Amniotic epithelial cell (primary cell): ENCODE measurements around the gene HLA-DOB.

ENCODE experiments used
- DNase-seq: peaks from one replicate; pipeline ENCODE4 v3.0.0-alpha.2; 2010; ENCODE audit warnings: low read depth

The HLA-DOB gene

DNA sequence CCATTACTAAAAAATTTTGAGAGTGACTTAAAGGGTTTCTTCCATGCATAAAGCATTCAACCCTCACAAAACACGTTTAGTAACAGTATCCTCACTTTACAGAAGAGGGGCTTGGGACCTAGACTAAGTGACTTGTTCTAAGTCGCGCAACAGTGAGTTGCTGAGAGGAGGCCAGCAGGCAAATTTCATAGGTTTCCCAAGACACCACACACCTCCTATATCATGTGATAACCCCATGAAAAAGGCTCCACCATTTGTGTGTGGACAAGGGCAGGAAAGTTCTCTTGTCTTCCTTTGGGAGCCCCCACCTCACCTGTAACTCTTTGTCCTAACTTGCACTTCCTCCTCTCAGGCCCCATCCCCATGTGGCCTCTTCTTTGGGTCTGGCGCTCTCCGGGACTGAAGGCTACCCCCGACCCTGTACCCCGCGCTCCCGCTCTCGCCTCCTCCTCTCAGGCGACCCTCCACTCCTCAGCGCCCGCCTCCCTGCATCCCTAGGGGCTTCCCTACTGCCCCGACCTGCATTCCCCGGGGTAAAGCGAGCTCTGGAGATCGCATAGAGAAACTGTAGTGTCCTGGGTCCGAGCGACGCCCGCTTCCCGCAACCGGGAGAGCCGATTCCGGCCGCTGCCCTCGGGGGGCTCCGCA lies 26.7 kb upstream of the HLA-DOB start:
- DNase-seq, result peak; percentile 21

DNA sequence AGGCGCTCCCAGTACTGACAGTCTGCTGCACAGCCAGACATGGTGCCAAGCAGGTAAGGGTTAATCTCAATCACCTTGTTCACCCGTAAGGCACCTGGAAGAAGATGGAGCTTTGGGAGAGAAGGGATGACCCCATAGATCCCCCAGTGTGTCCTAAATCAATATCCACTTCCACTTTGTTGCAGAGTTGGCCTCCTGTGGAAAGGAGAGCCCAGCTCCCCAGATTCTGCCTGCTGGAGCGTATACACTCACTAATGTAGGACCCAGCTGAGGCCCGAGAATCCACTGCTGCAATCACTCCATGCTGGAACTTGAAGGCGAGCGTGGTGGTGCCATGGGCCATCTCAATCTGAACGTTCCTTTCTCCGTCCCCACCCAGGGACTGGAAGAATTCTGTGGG lies 25.9 kb upstream of the HLA-DOB start:
- DNase-seq, result no peak

DNA sequence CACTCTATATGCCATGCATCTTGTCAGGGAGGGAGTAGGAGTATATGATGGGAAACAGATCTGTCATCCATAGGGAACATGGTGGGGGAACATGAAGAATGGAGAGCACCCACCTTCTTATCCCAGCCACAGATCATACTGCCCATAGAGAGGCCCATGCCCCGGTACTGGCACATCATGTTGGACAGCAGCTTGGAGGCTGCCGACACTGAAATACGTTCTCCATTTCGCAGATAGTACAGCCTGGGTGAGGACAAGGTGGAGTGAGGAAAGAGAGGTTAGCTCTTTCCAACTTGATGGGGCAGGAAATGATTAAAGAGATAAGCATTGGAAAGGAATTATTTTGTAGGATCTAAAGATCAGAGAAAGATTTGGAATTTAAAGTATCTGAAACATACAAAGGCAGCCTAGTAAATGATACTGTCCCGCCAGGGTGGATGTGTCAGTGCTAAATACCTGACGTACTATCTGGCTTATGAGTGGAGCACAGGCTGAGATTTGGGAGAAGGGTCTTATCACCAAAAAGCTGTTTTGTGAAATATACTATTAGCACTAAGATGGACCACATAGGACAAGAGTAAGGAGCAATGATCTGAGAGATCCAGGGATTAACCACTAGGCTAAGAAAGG lies 25.3 kb upstream of the HLA-DOB start:
- no peak for DNase-seq

GRCh38 chr6:32840604-32841246 lies 23.9 kb upstream of the HLA-DOB start:
- DNase-seq, result no peak

- no peak for DNase-seq
Observed at GRCh38 chr6:32839356-32839755, 22.6 kb upstream of the HLA-DOB start.

DNA sequence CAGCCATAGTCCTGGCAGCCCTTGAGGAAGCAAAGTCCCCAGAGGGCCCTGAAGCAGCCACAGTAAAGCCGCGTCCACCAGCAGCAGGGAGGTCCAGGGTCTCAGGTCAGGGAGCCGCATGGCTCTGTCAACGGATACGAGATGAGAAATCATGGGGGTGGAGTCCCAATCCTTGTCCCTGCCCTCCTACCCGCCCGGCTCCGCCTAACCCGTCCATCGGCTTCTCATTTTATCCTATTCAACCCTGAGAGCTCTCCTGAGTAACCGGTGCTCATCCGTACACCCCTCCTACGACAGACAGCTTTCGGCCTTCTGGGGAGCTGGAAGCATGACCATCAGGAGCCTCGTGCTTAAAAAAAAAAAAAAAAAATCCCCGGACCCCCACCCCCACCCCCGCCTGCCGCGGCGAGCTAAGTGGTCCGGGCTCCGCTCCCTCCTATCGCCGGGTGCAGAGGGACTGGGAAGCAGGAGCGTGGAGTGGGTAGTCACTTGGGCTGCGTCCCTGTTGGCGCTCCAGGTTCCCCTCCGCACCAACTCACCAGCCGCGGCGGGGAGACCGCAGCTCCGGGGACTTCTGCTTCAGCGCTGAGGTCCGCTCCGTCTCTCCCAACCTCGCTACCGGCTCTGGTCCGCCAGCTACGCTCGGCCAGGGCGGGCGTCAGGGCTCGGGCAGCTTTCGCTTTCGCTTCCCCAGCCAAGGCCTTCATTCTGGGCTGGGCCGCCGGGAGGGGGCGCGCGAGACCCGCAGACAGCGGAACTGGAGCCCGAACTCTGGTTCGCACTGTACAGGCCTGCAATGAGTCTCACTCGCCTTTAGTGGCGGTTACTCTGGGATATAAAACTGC lies 21.5 kb upstream of the HLA-DOB start, which contains the start of gene TAP2:
TAP2 (minus strand) TSS at position 626 of the 845 bp plus-strand sequence; CDS start at position 120, 506 bp downstream.
- DNase-seq, result peak; percentile 82

- DNase-seq, result peak; percentile 19
Observed at GRCh38 chr6:32837651-32838113, 20.9 kb upstream of the HLA-DOB start.

- no peak for DNase-seq
Observed at GRCh38 chr6:32836873-32837272, 20.1 kb upstream of the HLA-DOB start.

DNA sequence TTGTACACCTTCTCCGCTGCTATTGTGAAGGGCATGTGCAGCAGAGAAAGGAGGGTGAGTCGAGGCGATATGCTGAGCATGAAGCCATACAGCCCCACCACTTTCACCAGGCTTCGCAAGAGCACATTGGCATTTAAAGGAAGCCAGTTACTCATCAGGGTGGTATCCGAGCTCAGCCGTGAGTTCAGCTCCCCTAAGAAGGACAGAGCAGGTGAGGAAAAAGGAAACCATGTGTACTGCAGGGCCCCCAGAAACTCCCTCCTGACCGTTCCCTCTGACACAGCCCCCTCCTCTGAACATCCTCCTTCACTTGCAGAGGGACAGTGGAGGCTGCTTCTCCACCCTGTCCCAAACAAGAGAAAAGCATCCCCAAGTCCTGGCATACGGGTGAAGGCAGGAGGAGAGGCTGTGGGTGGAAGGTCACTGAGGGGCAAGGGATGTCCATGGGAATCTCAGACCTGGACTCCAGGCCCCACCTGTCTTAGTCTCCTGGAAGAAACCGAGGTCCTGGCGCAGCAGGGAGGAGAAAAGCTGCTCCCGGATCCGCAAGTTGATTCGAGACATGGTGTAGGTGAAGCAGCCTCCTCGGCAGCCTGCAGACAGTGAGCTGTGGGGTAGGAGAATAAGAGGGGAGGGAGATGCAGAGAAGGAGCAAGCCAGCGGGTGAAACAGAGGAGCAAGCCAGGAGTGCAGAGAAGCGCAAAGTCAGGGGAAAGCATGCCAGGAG lies 18.5 kb upstream of the HLA-DOB start:
- no peak for DNase-seq

GRCh38 chr6:32833664-32834063 lies 16.9 kb upstream of the HLA-DOB start:
- no peak for DNase-seq

DNA sequence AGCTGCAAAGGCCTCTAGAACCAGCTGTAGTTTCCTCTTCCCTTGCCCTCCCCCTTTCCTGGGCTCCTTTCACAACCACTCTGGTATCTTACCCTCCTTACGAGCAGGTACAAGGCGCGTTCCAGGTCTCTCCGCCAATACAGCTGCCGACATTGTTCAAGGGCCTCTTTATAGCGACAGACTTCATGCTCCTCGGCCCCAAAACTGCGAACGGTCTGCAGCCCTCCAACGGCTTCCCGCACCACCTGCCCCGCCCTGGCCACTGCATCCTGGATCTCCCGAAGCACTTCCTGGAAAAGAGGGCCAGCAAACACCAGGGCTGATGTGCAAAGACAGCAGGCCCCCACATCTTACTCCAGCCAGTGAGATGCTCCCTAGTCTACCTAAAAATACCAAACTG lies 15.7 kb upstream of the HLA-DOB start:
- no peak for DNase-seq

DNA sequence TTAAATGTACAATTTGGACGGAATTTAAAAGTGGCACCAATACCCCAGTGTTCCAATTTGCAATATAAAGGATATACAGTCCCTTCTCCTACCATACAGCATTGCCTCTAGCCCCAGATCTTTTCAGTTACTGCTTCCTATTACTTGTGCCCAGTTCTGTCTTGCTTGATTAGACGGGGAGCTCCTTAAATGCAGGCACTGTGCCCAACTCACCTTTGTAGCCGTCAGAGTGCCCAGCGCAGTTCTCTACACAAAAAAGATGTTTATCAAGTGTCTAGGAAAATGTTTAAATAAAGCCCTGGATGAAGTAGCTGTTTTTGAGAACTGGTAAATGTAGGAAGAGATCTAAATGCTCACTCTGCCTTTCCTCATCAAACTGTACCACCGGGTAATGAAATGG lies 14.1 kb upstream of the HLA-DOB start:
- no peak for DNase-seq

GRCh38 chr6:32830017-32830416 lies 13.2 kb upstream of the HLA-DOB start:
- no peak for DNase-seq

DNA sequence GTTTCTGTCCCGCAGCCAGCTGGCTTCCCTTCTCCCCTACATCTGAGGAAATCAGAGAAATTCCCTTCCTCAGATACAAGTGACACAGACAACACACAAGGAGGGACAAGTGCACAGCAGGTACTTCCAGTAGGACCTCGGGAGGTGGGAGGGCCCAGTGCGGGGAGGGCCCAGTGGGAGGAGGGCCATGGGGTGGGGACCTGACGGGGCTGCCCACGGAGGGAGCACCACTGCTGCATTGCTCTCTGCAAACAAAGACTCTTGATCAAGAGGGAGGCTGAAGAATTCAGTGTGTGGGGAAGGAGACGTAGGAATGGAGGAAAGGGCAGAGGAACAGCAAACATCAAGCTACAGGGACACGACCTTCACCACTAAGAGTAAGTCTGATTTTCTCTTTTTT lies 12.7 kb upstream of the HLA-DOB start:
- no peak for DNase-seq

- DNase-seq, result no peak
Observed at GRCh38 chr6:32827025-32827424, 10.2 kb upstream of the HLA-DOB start.

GRCh38 chr6:32825966-32826365 lies 9.2 kb upstream of the HLA-DOB start:
- DNase-seq, result peak; percentile 71

DNA sequence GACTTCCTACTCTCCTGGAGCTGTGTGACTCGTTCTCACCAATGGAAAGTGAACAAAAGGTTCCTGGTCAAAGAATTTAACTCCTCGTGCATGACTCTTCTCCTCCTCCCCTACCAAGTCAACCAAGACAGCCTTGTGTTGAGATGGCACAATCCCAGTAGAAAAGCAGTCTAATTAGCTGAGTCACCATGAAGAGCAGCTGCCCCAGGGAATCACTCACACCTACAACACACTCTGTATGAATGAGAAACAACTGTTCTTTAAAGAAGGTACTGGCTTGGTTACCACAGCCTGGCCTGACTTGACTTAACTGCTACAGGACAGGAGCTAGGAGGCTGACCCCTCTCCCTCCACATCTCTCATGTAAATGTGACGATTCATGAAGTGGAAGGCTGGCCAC lies 2.9 kb upstream of the HLA-DOB start:
- DNase-seq, result peak; percentile 82

GRCh38 chr6:32818867-32819266 lies 2.1 kb upstream of the HLA-DOB start:
- no peak for DNase-seq

- DNase-seq, result no peak
Observed at GRCh38 chr6:32815996-32816395, 806 bp downstream of the HLA-DOB start.

- DNase-seq, result peak; percentile 30
Observed at GRCh38 chr6:32815115-32815514, 1.7 kb downstream of the HLA-DOB start.

DNA sequence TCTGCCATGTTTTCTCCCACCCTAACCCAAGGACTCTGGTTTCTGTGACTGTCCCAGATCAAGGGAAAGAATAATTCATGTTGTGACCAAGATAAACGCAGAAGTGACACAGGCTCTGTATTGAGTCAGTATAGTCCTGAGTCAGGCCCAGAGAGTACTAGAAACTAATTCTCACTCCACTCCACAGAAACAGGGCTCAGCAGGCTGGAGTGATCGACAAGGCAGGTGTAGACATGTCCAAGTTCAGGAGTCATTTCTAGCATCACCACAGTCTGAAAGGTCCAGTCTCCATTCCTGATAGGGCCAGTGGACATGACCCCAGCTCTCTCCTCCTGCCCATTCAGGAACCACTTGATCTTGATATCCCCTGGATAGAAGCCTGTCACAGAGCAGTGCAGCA lies 2.7 kb downstream of the HLA-DOB start:
- DNase-seq, result no peak

DNA sequence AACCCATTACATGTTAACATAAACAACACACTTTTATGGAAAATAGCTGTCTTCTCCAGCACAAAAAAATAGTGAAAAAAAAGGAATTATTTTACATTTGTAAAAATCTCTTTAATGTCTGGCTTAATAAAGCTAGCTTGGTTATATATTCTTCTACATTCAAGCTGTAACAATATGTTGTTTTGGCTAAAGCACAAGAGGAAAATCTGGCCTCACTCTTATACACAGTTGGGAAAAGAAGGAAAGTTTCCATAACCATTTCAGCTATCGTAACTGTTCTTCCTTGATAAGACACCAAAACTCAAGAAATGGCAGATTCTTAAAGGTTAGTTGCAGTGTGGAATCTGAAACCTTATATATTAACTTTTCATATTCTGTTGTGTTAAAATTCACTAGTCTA lies 7.6 kb downstream of the HLA-DOB start:
- no peak for DNase-seq
